GM18499 (cell line): ENCODE results near the gene MCAT.
"Not testable (repeated sequence)": the region's sequence is repeated elsewhere in the genome, so short reads cannot be mapped to it uniquely, and the experiment has no call there.

Experiments used
- ATAC-seq: cut with Tn5 transposase; IDR thresholded peaks from one replicate; pipeline ENCODE4 v1.9.1; 2021; ENCODE audit warnings: moderate number of reproducible peaks; ENCODE audit not compliant: insufficient read depth, unreplicated experiment

Gene MCAT

DNA sequence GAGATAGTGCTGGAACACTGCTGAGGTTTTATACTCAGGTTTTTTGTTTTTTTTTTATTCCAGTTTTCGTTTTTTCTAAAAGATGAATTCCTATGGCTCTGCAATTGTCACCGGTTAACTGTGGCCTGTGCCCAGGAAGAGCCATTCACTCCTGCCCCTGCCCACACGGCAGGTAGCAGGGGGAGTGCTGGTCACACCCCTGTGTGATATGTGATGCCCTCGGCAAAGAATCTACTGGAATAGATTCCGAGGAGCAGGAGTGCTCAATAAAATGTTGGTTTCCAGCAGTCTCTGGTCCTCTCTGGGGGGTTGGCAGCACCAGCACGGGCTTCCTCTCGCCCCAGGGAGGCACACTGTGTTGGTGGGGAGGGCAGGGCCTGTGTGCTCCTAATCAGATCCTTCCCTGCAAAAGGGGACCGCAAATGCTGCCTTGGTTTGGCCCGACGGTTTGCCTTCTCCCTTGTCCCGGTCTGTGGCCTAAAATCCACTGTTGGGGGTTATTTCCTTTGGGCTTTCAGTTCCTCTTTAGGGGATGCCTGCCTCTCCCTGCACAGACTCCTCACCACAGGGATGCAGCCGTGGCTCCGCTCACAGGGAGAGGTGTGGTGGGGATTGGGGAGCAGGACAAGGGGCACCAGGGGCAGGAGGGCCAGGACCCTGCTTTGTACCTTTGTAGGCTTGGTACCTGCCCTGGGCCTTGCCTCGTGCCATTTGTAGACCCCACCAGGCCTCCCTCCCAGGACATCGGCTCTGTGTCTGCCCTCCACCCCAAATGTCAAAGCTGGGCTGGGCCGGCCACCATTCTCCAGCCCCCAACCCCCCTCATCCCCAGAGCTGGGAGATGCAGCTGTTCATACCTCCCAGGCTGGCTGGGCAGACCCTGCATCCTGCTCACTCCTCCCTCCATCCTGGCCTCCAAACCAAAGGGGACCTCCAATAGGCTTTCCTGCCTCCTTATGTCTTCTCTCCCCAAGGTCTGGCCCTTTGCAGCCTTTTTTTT, 13.5 kb downstream of the MCAT start:
- no peak for ATAC-seq

DNA sequence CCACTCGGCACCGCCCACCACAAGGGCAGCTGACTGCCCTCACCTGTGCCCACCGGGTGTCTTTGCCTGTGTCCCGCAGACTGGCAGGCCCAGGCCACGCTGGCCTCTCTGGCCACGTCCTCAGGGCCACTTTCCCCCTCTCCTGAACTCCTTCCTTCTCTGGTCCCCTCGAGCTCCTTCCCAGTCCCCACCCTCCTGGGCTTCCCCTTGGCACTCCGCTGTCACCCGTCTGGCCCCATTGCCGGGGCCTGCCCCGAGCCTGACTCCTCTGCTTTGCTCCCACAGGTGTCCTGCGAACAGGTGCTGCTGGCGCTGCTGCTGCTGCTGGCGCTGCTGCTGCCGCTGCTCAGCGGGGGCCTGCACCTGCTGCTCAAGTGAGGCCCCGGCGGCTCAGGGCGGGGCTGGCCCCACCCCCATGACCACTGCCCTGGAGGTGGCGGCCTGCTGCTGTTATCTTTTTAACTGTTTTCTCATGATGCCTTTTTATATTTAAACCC, 14.2 kb downstream of the MCAT start:
- no peak for ATAC-seq

DNA sequence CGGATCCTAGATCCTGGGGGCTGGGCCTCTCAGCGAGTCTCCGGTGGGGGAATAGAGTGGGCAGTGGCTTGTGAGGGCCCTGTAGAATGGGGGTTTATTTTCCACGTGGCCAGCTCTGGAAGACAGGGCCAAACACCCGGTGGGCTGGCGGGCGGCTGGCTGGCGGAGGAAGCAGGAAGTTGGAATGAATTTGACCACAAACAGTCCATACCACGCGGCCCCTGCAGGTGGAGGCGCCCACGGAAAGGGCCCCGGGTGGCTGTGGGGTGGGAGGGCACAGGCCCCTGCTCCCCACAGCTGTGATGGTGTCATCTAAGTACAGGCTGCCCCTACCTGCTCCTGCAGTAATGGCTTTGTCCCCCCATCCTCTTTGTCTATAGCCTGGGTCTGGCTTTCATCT, 15.1 kb downstream of the MCAT start:
- no peak for ATAC-seq

DNA sequence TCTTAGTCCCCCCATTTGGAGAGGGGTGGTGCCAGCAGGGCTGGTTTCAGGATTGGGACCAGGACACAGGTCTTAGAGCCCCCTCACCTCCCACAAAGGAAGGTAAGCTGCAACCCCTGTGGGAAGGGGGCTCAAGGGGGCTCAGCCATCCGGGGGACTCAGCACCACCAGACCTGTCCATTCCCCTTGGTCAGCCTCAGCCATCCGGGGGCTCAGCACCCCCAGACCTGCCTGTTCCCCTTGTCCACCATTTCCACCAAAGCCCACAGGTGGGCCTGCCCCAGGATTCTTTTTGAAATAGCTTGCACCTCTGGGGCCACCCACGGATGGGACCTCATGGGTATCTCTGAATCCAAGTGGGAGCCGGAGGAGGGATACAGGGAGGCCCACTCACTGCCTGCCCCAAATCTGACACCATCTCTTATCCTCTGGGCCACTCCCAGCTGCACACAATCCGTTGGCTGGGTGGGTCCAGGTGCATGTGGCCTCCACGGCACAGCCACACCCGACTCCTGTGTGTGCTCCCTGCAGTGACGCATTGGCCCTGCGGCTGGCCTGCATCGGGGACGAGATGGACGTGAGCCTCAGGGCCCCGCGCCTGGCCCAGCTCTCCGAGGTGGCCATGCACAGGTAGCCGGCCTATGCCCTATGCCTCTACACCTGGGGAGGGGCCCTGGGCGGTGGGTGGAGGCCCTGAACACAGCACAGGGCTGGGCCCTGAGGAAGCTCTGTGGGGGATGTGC, 15.9 kb downstream of the MCAT start:
- ATAC-seq, result no peak

- no peak for ATAC-seq
These were observed 16.6 kb downstream of the MCAT start for GRCh38 chr22:43126501-43127165.

DNA sequence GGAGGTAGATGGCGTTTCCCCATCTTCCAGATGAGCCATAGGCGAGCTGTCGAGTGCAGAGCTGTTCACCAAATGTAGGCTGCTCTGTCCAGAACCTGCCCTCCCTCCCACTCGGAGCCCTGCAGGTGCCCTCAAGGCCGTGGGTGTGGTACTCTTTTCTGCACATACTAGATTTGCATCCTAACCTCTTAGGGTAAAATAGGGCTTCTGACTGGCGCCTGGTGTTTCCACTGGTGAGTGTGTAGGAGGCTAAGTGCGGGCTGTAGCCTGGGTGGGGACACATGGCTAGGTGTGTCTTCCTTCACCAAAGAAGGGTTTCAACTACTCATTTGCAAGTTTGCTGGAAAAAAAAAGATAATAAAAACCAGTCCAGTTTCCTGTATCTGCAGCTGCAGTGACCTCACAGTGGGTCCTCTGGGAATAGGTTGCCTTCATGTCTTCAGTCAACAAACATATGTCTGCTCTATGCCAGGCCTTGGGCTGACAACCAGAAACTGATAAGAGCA, 24.2 kb downstream of the MCAT start:
- no peak for ATAC-seq

DNA sequence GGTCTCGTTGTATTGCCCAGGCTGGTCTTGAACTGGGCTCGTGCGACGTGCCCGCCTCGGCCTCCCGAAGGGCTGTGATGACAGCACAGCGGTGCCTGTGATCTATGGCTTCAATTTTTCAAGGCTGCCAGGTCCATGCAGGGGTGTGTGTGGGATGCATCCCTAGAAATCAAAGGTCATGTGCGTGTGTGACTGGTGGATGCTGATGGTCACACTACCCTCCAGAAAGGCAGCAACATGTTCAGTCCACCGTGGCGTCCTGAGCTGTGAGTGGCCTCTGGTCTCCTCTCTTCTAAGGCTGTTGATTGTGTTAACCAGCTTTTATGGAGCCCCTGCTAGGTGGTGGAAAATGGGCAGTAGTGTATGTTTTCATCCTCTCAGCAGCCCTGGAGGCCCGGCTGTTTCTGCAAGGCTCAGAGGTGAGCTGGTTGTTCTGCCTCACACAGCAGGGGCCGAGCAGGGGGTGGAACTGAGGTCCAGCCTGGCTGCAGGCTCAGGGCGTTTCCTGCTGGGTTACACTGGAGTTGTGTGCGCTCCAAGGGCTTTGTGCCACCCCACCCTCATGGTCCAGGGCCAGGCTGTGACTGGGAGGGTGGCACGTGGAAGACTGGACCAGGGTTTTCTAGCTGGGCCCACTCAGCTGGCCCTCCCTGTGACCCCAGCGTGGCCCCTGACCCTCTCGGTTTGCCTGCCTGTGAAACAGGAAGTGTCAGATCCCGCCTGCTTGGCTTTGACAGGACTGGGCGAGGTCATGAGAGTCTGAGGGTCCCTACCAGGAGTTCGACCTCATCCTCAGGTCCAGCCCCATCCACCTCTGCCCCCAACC, 25.0 kb downstream of the MCAT start:
- no peak for ATAC-seq

GRCh38 chr22:43116932-43117331, 26.3 kb downstream of the MCAT start:
- ATAC-seq, result no peak

DNA sequence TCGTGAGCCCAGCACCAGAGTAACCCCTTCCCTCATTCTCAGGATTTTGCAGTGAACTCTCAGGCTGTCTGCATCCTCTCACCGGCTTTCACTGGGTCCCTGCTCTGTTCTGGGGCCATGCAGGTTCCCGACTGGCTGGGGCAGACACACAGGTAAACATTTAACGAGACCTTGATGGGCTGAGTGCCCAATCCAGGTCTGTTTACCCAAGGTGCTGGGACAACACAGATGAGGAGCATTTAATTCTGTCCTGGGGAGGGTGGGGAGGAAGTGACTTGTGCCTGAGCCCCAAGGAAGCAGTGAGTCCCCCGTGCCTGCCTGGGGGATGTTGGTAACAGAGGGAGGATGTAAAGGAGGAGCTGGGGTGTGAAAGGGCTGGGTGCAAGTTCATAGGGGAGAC, 28.2 kb downstream of the MCAT start:
- ATAC-seq, result no peak

- no peak for ATAC-seq
These were observed 29.5 kb downstream of the MCAT start for GRCh38 chr22:43113526-43114251.

- no peak for ATAC-seq
These were observed 32.1 kb downstream of the MCAT start for GRCh38 chr22:43110927-43111623.

DNA sequence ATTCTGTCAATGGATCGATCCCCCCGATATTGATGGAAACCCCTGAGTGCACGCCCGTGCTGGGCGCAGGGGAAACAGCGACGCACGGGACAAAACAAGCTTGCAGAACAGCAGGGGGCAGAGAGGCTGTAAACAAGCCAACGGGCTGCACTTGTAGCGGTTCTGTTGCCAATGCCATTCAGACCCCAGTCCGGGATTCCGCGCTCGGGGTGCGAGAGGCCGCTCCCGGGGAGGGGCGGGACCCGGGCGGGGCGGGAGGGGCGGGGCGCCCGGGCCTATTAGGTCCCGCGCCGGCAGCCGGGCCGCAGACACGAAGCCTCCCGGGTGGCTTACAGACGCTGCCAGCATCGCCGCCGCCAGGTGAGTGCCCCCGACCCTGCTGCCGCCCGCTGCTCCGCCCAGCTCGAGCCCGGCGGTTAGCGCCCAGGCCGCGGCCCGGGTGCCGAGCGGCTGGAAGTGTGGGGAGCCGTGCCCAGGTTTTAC, 32.7 kb downstream of the MCAT start, which contains the start of gene BIK:
Gene BIK, plus strand, starts transcription at position 307 of the 483 bp plus-strand sequence. CDS start 13,273 bp downstream, outside the sequence.
- ATAC-seq, result no peak

- no peak for ATAC-seq
These were observed 33.2 kb downstream of the MCAT start for GRCh38 chr22:43109921-43110443.

GRCh38 chr22:43109511-43109910, 33.7 kb downstream of the MCAT start:
- ATAC-seq, result no peak

GRCh38 chr22:43106302-43106701, 36.9 kb downstream of the MCAT start:
- no peak for ATAC-seq

DNA sequence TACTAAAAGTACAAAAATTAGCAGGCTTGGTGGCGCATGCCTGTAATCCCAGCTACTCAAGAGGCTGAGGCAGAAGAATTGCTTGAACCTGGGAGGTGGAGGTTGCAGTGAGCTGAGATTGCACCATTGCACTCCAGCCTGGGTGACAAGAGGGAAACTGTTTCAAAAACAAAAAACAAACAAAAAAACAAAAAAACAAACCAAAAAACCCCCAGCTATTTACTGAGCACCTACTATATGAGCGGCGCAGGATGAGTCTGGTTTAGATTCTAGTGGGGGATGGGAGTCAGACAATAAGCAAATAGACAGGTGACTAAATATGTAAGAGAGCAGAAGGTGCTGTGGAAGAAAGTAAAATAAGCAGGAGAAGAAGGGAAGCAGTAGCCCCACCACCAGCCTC, 38.2 kb downstream of the MCAT start:
- not testable (repeated sequence) for ATAC-seq

- ATAC-seq, result not testable (repeated sequence)
These were observed 39.1 kb downstream of the MCAT start for GRCh38 chr22:43104056-43104625.
